ENCODE measurements around the gene METTL26. TPM values are rescaled to one million over a fixed set of nuclear protein-coding genes. Genes with fewer than 3 reads are reported as not detected.

The METTL26 gene
- total and polyA plus RNA-seq, 9 of the 15 experiments (the other 6 are each of a cell fraction or from before 2014, with no cell fraction given): 7.3 to 262 (median 80.9) TPM

DNA sequence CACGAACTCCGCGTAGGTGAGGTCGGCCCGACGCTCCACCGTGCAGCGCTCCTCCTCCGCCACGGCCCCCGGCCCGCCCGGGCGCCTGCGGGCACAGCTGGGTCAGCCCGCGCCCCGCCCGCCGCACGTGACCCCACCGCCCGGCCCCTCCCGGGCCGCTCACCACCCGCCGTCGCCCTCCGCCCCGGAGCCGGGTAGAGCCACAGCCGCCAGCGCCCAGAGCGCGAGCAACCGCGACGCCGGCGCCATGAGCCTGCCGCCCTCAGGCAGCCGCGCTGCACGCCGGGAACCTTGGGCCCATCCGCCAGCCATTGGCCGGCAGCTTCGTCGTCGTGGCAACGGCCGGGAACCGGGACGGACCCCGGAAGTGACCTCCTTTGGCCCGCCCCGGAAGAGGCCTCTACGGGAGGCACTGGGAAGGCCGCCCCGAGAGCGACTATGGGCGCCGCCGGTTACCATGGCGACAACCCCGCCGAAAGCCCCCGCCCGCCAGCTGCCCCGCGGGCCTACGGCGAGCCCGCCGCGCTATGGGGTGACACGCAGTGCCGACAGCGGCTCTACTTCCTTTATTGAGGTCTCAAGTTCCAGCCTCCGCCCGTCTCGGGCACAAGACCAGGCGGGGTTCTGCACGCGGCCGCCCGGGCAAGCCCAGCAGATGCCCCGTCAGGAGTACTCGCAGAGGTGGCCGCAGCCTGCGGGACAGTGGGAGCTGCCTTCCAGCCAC lies 48.1 kb upstream of the METTL26 start, which contains the start of gene JMJD8 (continued):
- TF ChIP-seq, protein P1, sequence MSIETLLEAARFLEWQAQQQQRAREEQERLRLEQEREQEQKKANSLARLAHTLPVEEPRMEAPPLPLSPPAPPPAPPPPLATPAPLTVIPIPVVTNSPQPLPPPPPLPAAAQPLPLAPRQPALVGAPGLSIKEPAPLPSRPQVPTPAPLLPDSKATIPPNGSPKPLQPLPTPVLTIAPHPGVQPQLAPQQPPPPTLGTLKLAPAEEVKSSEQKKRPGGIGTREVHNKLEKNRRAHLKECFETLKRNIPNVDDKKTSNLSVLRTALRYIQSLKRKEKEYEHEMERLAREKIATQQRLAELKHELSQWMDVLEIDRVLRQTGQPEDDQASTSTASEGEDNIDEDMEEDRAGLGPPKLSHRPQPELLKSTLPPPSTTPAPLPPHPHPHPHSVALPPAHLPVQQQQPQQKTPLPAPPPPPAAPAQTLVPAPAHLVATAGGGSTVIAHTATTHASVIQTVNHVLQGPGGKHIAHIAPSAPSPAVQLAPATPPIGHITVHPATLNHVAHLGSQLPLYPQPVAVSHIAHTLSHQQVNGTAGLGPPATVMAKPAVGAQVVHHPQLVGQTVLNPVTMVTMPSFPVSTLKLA (conservative IDR thresholded peaks at IDR 0.05): peak in 1 of 2 experiments; percentile 71; a peak in 3 of 4 replicates
- TF ChIP-seq SP2 (IDR thresholded peaks at IDR 0.05; ENCODE audit: extremely low read depth, low read depth, low read length, poor library complexity, severe bottlenecking) (peak; percentile 54), ZSCAN29 (IDR thresholded peaks at IDR 0.05) (no peak), ZNF184 (CRISPR knock-in tag; IDR thresholded peaks at IDR 0.05) (no peak), TEAD1 (CRISPR knock-in tag; IDR thresholded peaks at IDR 0.05) (no peak; a peak in 1 of 4 replicates), ATF1 (CRISPR knock-in tag; IDR thresholded peaks at IDR 0.05) (no peak), ATF1 (tag; IDR thresholded peaks at IDR 0.05) (peak; percentile 71), ETV5 (CRISPR knock-in tag; IDR thresholded peaks at IDR 0.05; ENCODE audit: low read depth) (peak; percentile 58), POLR2G (IDR thresholded peaks at IDR 0.05; ENCODE audit: low read depth, low read length) (peak; percentile 88), SRF (CRISPR knock-in tag; IDR thresholded peaks at IDR 0.05) (peak in 1 of 2 experiments; percentile 92; a peak in 2 of 4 replicates), PYGO2 (tag; IDR thresholded peaks at IDR 0.05) (no peak), SOX6 (IDR thresholded peaks at IDR 0.05) (no peak; the same call in 1 of the 2 replicates), ZNF175 (CRISPR knock-in tag; IDR thresholded peaks at IDR 0.05; ENCODE audit: low read depth) (no peak; the same call in 1 of the 2 replicates), TEAD4 (IDR thresholded peaks at IDR 0.05; ENCODE audit: low read length) (0 out of 2 replicates have a peak, but pooled peaks have one; percentile 26), TEAD4 (CRISPR knock-in tag; IDR thresholded peaks at IDR 0.05; ENCODE audit: borderline replicate concordance) (no peak)
- TF ChIP-seq, protein P2, sequence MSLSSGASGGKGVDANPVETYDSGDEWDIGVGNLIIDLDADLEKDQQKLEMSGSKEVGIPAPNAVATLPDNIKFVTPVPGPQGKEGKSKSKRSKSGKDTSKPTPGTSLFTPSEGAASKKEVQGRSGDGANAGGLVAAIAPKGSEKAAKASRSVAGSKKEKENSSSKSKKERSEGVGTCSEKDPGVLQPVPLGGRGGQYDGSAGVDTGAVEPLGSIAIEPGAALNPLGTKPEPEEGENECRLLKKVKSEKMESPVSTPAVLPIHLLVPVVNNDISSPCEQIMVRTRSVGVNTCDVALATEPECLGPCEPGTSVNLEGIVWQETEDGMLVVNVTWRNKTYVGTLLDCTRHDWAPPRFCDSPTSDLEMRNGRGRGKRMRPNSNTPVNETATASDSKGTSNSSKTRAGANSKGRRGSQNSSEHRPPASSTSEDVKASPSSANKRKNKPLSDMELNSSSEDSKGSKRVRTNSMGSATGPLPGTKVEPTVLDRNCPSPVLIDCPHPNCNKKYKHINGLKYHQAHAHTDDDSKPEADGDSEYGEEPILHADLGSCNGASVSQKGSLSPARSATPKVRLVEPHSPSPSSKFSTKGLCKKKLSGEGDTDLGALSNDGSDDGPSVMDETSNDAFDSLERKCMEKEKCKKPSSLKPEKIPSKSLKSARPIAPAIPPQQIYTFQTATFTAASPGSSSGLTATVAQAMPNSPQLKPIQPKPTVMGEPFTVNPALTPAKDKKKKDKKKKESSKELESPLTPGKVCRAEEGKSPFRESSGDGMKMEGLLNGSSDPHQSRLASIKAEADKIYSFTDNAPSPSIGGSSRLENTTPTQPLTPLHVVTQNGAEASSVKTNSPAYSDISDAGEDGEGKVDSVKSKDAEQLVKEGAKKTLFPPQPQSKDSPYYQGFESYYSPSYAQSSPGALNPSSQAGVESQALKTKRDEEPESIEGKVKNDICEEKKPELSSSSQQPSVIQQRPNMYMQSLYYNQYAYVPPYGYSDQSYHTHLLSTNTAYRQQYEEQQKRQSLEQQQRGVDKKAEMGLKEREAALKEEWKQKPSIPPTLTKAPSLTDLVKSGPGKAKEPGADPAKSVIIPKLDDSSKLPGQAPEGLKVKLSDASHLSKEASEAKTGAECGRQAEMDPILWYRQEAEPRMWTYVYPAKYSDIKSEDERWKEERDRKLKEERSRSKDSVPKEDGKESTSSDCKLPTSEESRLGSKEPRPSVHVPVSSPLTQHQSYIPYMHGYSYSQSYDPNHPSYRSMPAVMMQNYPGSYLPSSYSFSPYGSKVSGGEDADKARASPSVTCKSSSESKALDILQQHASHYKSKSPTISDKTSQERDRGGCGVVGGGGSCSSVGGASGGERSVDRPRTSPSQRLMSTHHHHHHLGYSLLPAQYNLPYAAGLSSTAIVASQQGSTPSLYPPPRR (CRISPR knock-in tag; IDR thresholded peaks at IDR 0.05; ENCODE audit: borderline replicate concordance): 0 out of 2 replicates have a peak, but pooled peaks have one; percentile 47
- TF ChIP-seq, protein P3, sequence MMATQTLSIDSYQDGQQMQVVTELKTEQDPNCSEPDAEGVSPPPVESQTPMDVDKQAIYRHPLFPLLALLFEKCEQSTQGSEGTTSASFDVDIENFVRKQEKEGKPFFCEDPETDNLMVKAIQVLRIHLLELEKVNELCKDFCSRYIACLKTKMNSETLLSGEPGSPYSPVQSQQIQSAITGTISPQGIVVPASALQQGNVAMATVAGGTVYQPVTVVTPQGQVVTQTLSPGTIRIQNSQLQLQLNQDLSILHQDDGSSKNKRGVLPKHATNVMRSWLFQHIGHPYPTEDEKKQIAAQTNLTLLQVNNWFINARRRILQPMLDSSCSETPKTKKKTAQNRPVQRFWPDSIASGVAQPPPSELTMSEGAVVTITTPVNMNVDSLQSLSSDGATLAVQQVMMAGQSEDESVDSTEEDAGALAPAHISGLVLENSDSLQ (IDR thresholded peaks at IDR 0.05): peak; percentile 54; the same call in 1 of the 2 replicates
- TF ChIP-seq, protein P4, sequence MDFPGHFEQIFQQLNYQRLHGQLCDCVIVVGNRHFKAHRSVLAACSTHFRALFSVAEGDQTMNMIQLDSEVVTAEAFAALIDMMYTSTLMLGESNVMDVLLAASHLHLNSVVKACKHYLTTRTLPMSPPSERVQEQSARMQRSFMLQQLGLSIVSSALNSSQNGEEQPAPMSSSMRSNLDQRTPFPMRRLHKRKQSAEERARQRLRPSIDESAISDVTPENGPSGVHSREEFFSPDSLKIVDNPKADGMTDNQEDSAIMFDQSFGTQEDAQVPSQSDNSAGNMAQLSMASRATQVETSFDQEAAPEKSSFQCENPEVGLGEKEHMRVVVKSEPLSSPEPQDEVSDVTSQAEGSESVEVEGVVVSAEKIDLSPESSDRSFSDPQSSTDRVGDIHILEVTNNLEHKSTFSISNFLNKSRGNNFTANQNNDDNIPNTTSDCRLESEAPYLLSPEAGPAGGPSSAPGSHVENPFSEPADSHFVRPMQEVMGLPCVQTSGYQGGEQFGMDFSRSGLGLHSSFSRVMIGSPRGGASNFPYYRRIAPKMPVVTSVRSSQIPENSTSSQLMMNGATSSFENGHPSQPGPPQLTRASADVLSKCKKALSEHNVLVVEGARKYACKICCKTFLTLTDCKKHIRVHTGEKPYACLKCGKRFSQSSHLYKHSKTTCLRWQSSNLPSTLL (IDR thresholded peaks at IDR 0.05): no peak
